ENCODE measurements around the gene TBC1D10A.

Gene TBC1D10A

DNA sequence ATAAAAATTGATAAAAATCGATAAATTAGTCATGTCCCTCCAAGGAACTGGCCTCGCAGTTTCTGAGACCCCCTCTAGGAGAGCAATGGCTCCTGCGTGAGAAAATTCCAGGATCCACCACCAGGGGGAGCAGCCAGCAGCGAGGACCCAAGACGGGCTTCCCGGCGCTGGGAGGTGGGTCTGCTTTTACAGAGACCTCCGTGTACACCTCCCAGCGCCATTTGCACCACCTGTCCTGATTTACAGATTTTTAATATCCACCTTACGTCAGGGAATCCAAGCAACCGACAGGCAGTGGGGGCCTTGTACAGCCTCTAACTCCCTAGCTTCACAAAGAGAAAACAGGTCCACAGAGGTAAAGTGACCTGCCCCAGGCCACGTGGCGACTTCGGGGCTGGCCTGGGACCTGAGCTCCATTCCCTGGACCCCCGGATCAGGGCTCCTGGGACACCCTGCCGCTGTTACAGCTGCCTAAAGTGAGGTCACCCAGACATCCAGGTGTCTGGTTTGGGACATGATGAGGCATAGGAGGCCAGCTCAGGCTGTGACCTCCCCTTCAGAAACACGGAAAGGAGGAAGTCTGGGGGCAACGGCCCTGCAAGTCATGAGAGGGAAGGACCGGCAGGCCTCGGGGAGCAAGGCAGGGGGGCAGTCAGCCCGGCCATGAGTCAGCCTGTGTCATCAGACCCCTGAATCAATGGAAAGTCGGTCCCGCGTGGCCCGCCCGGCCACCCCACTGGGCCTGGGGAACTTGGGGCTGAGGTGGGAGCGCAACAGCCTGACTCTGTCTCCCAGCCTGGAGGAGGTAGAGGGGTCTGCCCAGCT is 63.6 kb downstream of the TBC1D10A start:
- DNase-seq = peak; percentile 72

GRCh38 chr22:30262112-30262511 is 64.6 kb downstream of the TBC1D10A start:
- DNase-seq = no peak

DNA sequence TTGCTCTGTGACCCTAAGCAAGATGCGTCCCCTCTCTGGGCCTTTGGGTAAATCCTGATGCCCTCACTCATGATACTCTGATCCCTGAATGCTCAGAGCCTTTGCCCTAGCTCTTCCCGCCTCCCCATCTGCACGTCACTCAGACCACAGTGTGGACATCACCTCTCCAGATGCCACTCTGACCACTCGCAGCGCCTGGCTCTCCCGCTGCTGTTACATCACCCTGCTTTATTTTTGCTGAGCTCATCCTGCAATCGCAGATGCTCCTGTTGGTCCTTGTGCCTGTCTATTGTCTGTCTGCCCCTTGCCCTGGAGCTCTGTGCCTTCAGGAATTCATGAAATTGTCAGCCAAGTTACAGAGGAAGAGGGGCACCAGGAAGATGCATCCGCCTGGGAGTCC is 65.6 kb downstream of the TBC1D10A start:
- no peak for DNase-seq

DNA sequence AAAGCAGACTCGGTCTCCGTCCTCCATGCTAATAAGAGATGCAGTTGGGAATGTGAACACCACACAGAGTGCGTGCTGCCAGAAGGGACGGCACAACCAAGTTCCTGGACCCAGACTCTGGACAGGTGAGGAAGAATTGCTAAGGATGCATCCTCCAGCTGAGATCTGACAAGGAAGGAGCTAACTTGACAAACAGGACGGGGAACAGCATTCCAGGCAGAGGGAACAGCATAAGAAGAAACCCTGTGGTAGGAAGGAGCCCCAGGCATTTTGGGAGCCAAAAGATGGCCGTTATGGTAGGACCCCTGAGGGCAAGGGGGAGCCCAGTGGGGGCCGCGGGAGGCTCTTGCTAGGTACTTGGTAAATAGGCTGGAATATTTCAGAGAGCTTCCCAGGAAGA is 66.1 kb downstream of the TBC1D10A start:
- no peak for DNase-seq

DNA sequence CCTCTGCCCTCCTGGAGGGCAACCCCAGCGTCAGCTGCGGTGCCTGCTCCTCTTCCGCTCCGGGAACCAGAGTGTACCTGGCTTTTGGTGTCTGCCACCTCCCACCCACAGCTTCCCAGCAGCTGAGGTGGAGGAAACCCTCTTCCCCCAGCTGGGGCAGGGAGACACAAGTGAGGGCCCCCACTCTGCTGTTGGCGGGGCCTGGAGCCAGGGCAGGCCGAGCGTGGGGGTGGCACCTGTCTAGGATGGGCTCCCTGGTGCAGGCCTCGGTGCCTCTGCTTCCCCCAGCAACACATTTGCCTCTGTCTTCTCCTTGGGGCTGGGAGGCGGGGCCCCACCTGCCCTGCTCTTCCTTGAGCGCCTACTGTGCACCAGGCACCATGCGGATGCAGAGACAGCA is 66.5 kb downstream of the TBC1D10A start:
- no peak for DNase-seq

DNA sequence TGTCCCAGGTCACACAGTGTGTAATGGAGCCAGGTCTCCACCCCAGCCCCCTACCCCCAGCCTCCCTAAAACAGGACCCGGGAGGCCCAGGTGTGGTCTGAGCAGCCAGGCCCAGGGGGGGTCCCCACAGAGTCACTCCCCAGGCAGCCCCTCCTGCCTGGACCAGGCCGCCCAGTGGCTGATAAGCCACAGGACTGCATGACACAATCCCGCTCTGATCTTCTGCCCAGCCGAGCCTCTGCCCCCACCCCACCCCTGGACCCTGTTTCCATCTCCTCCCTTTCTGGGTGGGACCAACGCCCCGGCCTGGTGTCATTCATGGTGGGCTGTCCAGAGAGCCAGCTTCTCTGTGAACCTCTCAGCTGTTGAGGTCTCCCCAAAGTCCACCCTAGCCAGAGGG is 72.4 kb downstream of the TBC1D10A start:
- DNase-seq = no peak

GRCh38 chr22:30253205-30253852 is 73.4 kb downstream of the TBC1D10A start:
- peak; percentile 77 for DNase-seq

DNA sequence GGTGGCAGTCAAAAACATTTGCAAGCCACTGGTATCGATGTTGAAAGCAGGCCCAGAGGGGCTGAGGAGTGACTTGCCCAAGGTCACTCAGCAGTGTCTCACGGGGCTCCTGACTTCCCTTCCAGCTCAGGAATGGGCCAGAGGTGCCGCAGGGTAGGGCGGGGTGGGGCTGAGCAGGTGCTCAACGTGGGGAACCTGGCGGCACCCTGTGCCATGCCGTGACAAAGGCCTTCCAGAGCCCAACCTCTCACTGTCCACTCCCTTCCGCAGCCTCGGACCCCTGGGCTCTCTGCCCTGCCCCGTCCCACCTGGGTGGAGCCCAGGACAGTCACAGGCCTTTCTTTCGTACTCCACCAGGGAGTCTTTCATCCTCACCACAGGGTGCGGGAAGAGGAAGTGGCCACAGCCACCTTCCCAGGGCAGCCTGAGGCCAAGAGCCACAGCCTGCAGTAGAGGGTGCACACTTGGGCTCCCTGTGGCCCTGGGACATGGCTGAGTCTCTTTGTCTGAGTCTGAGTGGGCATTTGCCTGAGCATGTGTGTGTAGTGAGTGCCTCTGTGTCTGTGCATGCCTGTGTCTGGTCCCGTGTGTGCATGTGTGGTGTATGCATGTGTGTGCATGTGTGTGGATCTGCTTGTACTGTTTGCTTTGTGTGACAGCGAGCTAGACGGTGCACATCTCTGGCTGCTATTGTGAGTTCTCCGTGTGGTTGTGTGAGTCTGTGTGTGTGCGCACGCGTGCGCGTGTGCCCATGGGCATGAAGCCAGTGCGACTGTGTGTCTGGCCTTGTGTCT is 74.1 kb downstream of the TBC1D10A start:
- peak; percentile 52 for DNase-seq

DNA sequence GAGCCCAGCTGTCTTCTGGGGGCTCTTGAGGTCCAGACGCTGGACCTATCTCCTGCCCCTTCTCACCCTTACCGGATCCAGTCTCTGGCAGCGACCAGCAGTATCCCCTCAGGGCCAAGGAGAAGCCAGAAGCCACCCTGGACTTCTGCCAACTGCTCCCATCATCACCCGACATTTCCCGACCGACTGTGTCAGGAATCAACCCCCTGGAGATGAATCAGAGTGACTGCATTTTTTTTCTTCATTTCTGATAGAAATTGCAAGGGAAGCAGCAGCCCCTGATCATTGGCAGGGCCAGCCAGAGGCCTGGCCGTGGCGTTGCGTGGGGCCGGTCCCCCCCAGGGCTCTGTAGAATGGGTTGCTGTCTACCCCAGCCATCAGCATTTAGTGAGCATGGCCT is 75.0 kb downstream of the TBC1D10A start:
- DNase-seq = peak; percentile 42

DNA sequence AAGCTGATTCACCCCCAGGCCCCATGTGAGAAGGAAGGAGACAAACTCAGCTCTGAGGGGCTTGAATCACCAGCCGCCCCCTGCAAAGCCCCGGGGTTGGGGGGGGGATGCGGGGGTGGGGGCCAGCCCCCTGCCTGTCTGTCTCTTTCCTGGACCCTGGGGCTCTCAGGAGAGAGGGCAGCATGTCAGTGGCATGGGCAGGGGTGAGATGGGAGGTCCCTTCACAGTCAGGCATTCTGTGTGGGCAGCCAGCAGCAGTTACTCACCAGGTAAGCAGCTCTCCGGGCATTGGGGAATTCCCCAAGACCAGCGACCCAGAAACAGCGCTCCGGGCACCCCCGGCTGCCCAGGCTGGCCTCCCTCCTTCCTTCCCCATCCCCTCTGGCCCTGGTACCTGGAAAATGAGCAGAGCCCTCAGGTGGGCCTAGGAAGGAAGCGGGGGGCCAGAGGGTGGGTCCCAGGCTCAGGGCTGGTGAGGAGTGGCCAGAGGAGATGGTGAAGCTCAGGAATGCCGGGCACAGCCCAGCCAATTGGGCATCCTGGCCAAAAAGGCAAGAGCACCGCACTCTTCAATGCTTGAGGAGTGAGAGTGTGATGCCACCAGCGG is 76.0 kb downstream of the TBC1D10A start:
- DNase-seq = no peak

DNA sequence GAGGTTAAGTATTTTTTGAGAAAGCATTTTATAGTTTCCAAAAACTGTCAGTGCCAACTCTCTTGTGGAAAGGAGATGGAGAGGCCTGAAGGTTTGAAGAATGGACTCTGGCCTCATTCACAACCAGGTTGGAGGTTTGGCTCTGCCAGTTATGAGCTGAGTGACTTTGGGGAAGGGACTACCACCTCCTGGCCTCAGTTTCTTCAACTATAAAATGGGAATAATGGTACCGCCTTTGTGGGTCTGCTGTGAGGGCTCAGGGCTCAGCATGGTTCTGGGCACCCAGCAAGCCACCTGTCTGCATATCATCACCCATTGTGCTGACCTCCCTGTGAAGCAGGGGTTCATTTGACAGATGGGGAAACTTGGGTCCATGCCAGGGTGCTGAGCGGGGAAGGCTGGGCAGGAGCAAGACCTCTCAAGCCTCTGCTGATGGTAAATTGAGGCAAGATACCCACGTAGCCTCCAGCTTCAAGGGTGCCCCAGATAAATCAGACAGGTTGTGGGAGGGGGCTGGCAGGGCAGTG is 76.6 kb downstream of the TBC1D10A start:
- peak; percentile 18 for DNase-seq

DNA sequence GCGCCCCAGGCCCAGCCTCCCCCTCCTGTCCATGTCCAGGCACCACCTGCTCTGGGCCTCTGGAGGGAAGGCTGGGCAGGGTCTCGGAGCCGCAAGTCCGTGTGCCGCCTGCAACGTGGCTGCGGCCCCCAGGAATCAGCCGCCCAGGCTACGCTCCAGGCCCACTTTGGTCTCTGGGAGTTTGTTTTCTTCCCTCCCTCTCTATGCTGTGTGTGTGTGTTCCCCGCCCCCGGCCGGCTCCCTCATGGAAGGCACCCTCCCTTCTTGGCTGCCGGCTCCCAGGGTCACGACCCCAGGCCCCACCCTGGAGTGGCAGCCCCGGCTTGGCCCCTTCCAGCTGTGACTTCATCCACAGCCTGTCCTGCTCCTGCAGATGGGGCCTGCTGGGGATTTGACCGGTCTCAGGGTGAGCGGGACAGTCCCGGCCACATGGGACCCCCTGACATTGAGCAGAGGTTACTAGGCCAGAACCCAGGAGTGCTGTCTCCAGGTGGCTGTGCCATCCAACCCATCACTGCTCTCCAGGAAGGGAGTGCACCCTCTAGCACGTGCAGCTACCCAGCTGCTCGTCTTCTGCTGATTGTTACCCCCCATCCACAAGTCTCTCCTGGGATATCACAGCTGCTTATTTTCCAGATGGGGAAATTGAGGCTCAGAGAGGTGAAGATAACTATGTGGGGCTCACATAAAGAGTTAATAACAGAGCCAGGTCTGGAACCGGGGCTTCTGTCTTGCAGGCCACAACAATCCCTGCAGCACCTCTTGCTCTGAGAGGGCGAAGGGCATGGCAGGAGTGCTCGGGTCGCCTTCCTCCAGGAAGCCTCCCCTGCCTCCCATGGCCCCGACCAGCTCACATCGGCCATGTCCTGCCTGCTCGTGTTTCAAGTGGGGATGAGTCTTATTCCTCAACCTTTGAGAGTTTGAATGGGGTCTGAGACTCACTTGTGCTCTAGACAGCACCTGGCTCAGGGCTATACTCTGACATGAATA is 77.4 kb downstream of the TBC1D10A start:
- no peak for DNase-seq

- DNase-seq = no peak
Measured at GRCh38 chr22:30248484-30248883, 78.3 kb downstream of the TBC1D10A start.

GRCh38 chr22:30247974-30248373 is 78.8 kb downstream of the TBC1D10A start:
- DNase-seq = no peak

GRCh38 chr22:30247561-30247960 is 79.2 kb downstream of the TBC1D10A start:
- no peak for DNase-seq

DNA sequence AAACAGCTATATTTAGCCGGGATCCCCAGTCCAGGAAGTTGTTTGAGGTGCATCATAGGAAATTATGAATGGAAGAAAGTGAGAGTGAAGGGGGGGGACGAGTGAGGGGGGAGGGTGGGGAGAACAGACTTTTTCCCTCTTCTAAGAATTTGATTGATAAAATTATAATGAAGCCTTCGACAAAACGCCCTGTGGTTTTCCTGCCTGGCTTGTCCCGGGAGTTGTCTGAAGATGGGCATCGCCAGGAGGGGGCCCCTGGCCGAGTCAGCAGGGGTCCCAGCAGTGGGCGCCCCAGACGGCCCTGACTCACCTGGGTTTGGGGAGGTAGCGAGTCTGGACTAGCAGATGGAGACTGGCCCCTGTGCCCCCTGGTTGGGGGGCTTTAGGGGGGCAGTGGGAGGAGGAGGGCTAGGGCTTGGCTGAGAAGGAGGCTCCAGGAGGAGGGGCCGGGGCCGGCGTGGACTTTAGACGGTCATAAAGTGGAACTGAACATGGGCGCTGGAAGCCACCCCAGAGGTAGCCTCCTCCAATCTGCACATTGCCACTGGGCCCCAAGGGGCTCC is 79.8 kb downstream of the TBC1D10A start:
- DNase-seq = no peak

DNA sequence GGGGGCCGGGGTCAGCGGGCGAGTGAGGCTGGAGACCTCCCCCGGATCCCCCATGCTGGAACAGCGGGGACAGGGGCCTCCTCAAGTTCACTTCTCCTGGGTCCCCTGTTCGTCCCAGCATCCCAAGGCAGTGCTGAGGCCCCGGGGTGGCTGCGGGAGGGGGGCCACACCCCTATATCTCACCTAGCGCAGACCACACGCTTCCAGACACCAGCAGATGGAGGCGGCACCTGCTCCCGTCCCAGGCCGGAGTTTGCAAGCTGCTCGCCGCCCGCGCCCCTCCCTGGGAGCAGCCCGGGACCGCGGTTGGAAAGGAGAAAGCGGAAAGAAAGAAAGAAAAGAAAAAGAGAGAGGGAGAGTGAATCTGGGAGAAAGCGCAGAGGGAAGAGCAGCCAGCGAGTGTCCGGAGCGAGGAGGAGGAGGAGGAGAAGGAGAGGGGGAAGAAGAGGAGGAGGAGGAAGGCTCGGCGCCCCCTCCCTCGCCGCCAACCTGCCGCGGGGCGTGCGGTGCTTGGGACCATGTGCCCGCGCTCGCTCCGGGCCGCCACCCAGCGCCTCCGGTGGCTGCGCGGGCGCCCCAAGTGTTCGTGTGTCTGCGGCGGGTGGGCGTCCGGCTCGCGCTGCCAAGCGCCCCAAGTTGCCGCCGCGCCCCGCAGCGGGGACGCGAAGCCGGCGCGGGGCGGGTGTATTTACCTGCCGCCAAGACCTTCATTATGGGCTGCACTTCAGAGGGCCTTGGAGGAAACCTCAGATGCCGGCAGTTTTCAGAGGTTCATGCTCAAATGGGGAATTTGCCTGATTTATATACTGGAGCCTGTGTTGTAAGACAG is 80.5 kb downstream of the TBC1D10A start, which contains the start of gene LIF:
LIF (minus strand) TSS at position 775 of the 829 bp plus-strand sequence; CDS start at position 711, 64 bp downstream.
- peak; percentile 52 for DNase-seq

GRCh38 chr22:30245181-30245984 is 81.4 kb downstream of the TBC1D10A start:
- no peak for DNase-seq

DNA sequence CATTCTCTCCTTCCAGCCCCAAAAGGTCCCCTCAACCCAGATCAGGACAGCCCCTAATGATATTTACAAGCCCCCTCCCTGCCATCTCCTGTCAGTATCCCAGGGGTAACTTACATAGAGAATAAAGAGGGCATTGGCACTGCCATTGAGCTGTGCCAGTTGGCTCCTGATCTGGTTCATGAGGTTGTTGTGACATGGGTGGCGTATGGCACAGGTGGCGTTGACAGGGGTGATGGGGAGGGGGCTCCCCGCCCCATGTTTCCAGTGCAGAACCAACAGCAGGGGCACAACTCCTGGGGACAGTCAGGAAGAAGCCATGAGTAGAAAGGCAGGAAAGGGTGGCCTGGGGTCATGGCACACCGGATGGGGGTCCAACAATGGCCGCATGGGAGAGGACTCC is 82.1 kb downstream of the TBC1D10A start:
- DNase-seq = no peak

All from NCI-H69 (cell line).